GM06990 (cell line): Measurements from ENCODE around the gene GMCL1.
"Not testable (repeated sequence)": the region's sequence is repeated elsewhere in the genome, so short reads cannot be mapped to it uniquely, and the experiment has no call there.

Experiments used
- DNase-seq: peaks from one replicate; pipeline ENCODE4 v3.0.0-alpha.2; 2011; ENCODE audit not compliant: insufficient read length; ENCODE audit errors: extremely low read depth
- H3K27me3 ChIP-seq: replicated peaks from 2 replicates; pipeline ENCODE4 v1.6.0; 2011; ENCODE audit warnings: low read length; ENCODE audit not compliant: control insufficient read depth, insufficient read depth
- H3K36me3 ChIP-seq: 2 replicates; pipeline ENCODE4 v1.5.1; 2011; ENCODE audit warnings: low read length; ENCODE audit not compliant: control insufficient read depth, insufficient read depth
- H3K4me3 ChIP-seq: replicated peaks from 2 replicates; pipeline ENCODE4 v1.5.1; 2011; ENCODE audit warnings: low read depth, mild to moderate bottlenecking, control low read depth, low read length
- CTCF ChIP-seq: IDR thresholded peaks from 2 replicates; pipeline ENCODE4 v1.5.1; 2011; ENCODE audit warnings: low read length, control low read depth, mild to moderate bottlenecking, inconsistent platforms; ENCODE audit not compliant: insufficient read depth, poor library complexity, severe bottlenecking

The GMCL1 gene

DNA sequence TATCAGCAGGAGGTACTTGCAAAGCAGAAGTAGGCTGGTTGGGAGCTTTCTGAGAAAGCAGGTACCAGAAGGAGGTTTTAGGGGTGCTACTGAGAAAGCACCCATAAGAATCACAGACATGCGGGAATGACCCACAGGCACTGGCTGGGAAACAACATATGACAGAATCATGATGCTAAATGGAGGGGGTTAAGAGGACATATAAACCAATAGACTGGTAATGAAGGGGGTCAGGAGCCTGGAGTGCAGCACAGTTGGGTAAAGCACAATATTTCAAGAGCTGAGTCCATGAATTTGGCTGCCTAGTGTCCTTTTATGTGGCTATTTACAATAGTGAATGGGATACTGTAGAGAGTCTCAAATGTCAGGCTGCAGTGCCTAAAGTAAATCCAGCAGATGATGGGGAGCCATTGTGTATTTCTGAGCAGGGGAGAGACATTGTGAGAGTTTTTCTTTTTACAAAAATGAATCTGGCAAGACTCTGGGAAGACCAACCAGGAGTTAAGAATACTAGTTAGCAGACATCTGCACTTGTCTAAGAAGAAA, 27.6 kb upstream of the GMCL1 start:
- TF ChIP-seq CTCF: no peak
- Histone ChIP-seq H3K27me3 (no peaks in the 10 kb centered on the region), H3K4me3 (no peak overlapping the region), H3K36me3 (peaks cover 5% of the 10 kb centered on the region)
- DNase-seq: no peak

DNA sequence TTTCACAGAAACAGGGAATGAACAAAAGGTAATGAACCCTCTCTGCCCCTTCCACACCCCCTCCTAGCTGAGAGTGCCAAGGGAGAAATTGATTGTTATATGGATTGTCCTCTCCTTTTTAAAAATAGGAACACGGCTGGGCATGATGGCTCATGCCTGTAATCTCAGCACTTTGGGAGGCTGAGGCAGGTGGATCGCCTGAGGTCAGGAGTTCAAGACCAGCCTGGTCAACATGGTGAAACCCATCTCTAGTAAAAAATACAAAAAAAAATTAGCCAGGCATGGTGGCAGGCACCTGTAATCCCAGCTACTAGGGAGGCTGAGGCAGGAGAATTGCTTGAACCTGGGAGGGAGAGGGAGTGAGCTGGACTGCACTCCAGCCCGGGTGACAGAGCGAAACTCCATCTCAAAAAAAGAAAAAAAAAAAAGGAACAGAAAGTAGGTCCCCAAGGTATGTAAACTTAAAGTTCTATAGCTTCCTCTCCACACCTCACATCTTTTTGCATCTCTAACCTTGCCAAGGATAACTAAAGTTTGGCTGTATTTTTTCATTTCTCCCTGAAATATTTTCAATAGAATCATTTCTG, 26.6 kb upstream of the GMCL1 start:
- not testable (repeated sequence) for H3K4me3 ChIP-seq, DNase-seq, H3K36me3 ChIP-seq, H3K27me3 ChIP-seq

DNA sequence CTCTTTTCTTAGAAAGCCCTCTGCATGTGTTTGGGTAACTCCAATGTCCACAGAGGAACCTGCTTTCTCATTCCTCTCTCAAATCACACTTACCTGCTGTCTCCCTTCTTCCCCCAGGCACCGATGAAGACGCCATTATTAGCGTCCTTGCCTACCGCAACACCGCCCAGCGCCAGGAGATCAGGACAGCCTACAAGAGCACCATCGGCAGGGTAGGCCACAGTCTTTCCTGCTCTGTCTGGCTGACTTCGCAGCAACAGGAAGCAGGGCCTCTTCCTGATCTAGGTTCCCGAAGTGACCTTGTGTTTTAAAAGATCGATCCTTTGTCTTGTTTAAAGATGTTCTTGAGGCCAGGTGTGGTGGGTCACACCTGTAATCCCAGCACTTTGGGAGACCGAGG, 25.0 kb upstream of the GMCL1 start:
- Histone ChIP-seq H3K4me3 (no peak overlapping the region), H3K36me3 (peaks cover 5% of the 10 kb centered on the region), H3K27me3 (no peaks in the 10 kb centered on the region)
- TF ChIP-seq CTCF: no peak
- DNase-seq: no peak

DNA sequence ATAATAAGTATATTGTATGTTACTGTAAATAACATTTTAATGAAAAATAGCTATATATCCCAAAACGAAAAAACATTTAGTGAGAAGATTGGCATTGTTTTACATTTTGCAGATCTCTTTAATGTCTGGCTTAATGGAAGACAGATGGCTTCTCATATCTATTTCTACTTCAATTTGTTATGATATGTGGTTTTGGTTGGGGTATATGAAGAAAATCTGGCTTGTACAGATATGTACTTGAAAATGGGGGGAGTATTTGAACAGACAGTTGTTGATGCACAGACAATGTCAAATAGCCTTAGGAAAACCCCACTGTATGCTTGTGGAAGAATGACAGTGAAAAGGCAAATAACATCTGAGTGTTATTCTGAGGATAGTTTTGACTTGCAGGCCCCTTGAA, 23.6 kb upstream of the GMCL1 start:
- DNase-seq: no peak
- no peak for TF ChIP-seq CTCF
- Histone ChIP-seq H3K27me3 (no peaks in the 10 kb centered on the region), H3K4me3 (no peak overlapping the region), H3K36me3 (peaks cover 5% of the 10 kb centered on the region)

GRCh38 chr2:69807821-69808540, 21.5 kb upstream of the GMCL1 start:
- Histone ChIP-seq H3K36me3 (peaks cover 11% of the 10 kb centered on the region), H3K4me3 (no peak overlapping the region), H3K27me3 (no peaks in the 10 kb centered on the region)
- no peak for DNase-seq
- no peak for TF ChIP-seq CTCF

GRCh38 chr2:69810550-69810949, 18.9 kb upstream of the GMCL1 start:
- no peak overlapping the region for H3K4me3 ChIP-seq
- no peak for TF ChIP-seq CTCF
- H3K36me3 ChIP-seq: peaks cover 10% of the 10 kb centered on the region
- no peak for DNase-seq
- H3K27me3 ChIP-seq: no peaks in the 10 kb centered on the region
